GM23248 (cell line): ENCODE data around the gene PIEZO2. TPM values are rescaled to one million over a fixed set of nuclear protein-coding genes. Genes with fewer than 3 reads are reported as not detected.

Experiments used
- DNase-seq: peaks from one replicate; pipeline ENCODE4 v3.0.0-alpha.2; 2015
- H2AFZ ChIP-seq: fragments of 200-600 bp; sonication (generic); 2 replicates; pipeline ENCODE4 v1.6.1; 2016; ENCODE audit warnings: antibody characterized with exemption
- H3F3A ChIP-seq: fragments of 200-600 bp; sonication (generic); 2 replicates; pipeline ENCODE4 v1.6.1; 2016; ENCODE audit warnings: mild to moderate bottlenecking, antibody characterized with exemption, mixed run types; ENCODE audit not compliant: insufficient read depth
- H3K27ac ChIP-seq: fragments of 200-600 bp; sonication (generic); 2 replicates; pipeline ENCODE4 v1.5.1; 2016; ENCODE audit warnings: mild to moderate bottlenecking
- H3K27me3 ChIP-seq: fragments of 200-600 bp; sonication (generic); replicated peaks from 2 replicates; pipeline ENCODE4 v1.6.1; 2016; ENCODE audit warnings: mild to moderate bottlenecking; ENCODE audit not compliant: insufficient read depth
- H3K36me3 ChIP-seq: fragments of 200-600 bp; sonication (generic); 2 replicates; pipeline ENCODE4 v1.6.1; 2016; ENCODE audit warnings: low read depth, mild to moderate bottlenecking
- H3K4me1 ChIP-seq: fragments of 200-600 bp; sonication (generic); 2 replicates; pipeline ENCODE4 v1.6.1; 2016; ENCODE audit warnings: mild to moderate bottlenecking; ENCODE audit not compliant: insufficient read depth
- H3K4me2 ChIP-seq: fragments of 200-600 bp; sonication (generic); one replicate; pipeline ENCODE4 v1.6.1; 2016; ENCODE audit warnings: mild to moderate bottlenecking; ENCODE audit not compliant: unreplicated experiment
- H3K4me3 ChIP-seq: fragments of 200-600 bp; sonication (generic); 2 replicates; pipeline ENCODE4 v1.5.1; 2016; ENCODE audit warnings: mild to moderate bottlenecking
- H3K79me2 ChIP-seq: fragments of 200-600 bp; sonication (generic); 2 replicates; pipeline ENCODE4 v1.6.1; 2016; ENCODE audit warnings: mild to moderate bottlenecking; ENCODE audit not compliant: insufficient read depth
- H3K9ac ChIP-seq: fragments of 200-600 bp; sonication (generic); 2 replicates; pipeline ENCODE4 v1.6.1; 2016; ENCODE audit warnings: mild to moderate bottlenecking
- H3K9me2 ChIP-seq: fragments of 200-600 bp; sonication (generic); 2 replicates; pipeline ENCODE4 v1.6.1; 2016; ENCODE audit warnings: mixed run types, mild to moderate bottlenecking, moderate library complexity; ENCODE audit not compliant: insufficient read depth
- H3K9me3 ChIP-seq: fragments of 200-600 bp; sonication (generic); one replicate; pipeline ENCODE4 v1.6.1; 2017; ENCODE audit warnings: low read depth
- H4K20me1 ChIP-seq: fragments of 200-600 bp; sonication (generic); 2 replicates; pipeline ENCODE4 v1.6.0; 2016; ENCODE audit not compliant: insufficient read depth
- EZH2 ChIP-seq: fragments of 200-600 bp; sonication (generic); IDR thresholded peaks from 2 replicates; pipeline ENCODE4 v1.6.1; 2018; ENCODE audit warnings: antibody characterized with exemption, mild to moderate bottlenecking; ENCODE audit not compliant: insufficient read depth, poor library complexity, severe bottlenecking
- EZH2phosphoT487 ChIP-seq: fragments of 200-600 bp; sonication (generic); IDR thresholded peaks from 2 replicates; pipeline ENCODE4 v1.6.1; 2018; ENCODE audit warnings: antibody characterized with exemption, moderate library complexity, mild to moderate bottlenecking, low read depth; ENCODE audit not compliant: insufficient read depth
- WGBS, 2 experiments: methylation state at CpG; one replicate each; pipeline ENCODE4 v1.1.6; 2015 to 2017; ENCODE audit warnings: low lambda C conversion rate in 2 of 2, low coverage in 1 of 2; ENCODE audit errors: missing lambda C conversion rate in 2 of 2; 5-methylcytosine and 5-hydroxymethylcytosine counted together
- in situ Hi-C: fragments of 300-500 bp; cut with MboI; formaldehyde crosslinking; loops from 2 replicates; pipeline ENCODE4 v1.15.0; 2020
- polyA plus RNA-seq: library from polyadenylated mRNA; unstranded; fragments of >200 nt; fragmentation: Nextera tagmentation; extraction: Ambion mirVana; gene quantifications from 2 replicates; pipeline ENCODE4 v1.2.1, GENCODE V29; 2016
- total RNA-seq: library from RNA; depleted of rRNA; stranded (reverse); fragments of >200 nt; shearing (Covaris generic); gene quantifications from 2 replicates; pipeline ENCODE4 v1.2.3, GENCODE V29; 2014

Gene PIEZO2
- total and polyA plus RNA-seq, 2 experiments from 2014 or later = 0.93 to 1.5 TPM

- TF ChIP-seq EZH2phosphoT487 (no peak), EZH2 (no peak)
- Histone ChIP-seq H3K4me2 (no peak overlapping the region), H3F3A (no peaks in the 10 kb centered on the region), H3K9me3 (no peaks in the 10 kb centered on the region), H2AFZ (no peak overlapping the region), H3K27ac (no peak overlapping the region), H4K20me1 (no peaks in the 10 kb centered on the region), H3K9me2 (no peaks in the 10 kb centered on the region), H3K36me3 (no peaks in the 10 kb centered on the region), H3K4me1 (0 out of 2 replicates have a peak, but pooled peaks cover 2% of the 10 kb centered on the region), H3K79me2 (no peaks in the 10 kb centered on the region), H3K9ac (no peak overlapping the region), H3K27me3 (0 out of 2 replicates have a peak, but pooled peaks cover 5% of the 10 kb centered on the region), H3K4me3 (no peak overlapping the region)
- no peak for DNase-seq
- in situ Hi-C loops = loop anchor here (25.0 kb wide), 1 partner anchor 595 kb away; no protein-coding TSS in a partner anchor
- WGBS, 2 experiments = 77 to 79% methylated on average over 1 of the region's 1 CpG
Measured at GRCh38 chr18:11156978-11157377, 7.6 kb upstream of the PIEZO2 start.

- H3K4me1 ChIP-seq = 0 out of 2 replicates have a peak, but pooled peaks cover 2% of the 10 kb centered on the region
- H3K79me2 ChIP-seq = no peaks in the 10 kb centered on the region
- H3K9me3 ChIP-seq = no peaks in the 10 kb centered on the region
- no peak overlapping the region for H3K4me3 ChIP-seq
- H3F3A ChIP-seq = no peaks in the 10 kb centered on the region
- in situ Hi-C loops = loop anchor here (25.0 kb wide), 1 partner anchor 593 kb away; no protein-coding TSS in a partner anchor
- no peak overlapping the region for H3K4me2 ChIP-seq
- H3K27me3 ChIP-seq = peaks cover 19% of the 10 kb centered on the region
- H3K9me2 ChIP-seq = no peaks in the 10 kb centered on the region
- 56 to 60% methylated on average over 8 of the region's 8 CpGs for WGBS, 2 experiments
- no peak overlapping the region for H3K9ac ChIP-seq
- peak; percentile 37 for DNase-seq
- no peaks in the 10 kb centered on the region for H3K36me3 ChIP-seq
- H4K20me1 ChIP-seq = no peaks in the 10 kb centered on the region
- H3K27ac ChIP-seq = no peak overlapping the region
- H2AFZ ChIP-seq = peak overlapping the region; percentile 10; the same call in 1 of the 2 replicates
- TF ChIP-seq EZH2 (no peak), EZH2phosphoT487 (no peak)
Measured at GRCh38 chr18:11155034-11155759, 5.8 kb upstream of the PIEZO2 start.

- H4K20me1 ChIP-seq = no peaks in the 10 kb centered on the region
- DNase-seq = peak; percentile 78
- no peak overlapping the region for H3K9ac ChIP-seq
- H3K4me1 ChIP-seq = 0 out of 2 replicates have a peak, but pooled peaks cover 2% of the 10 kb centered on the region
- 40 to 43% methylated on average over 2 of the region's 2 CpGs for WGBS, 2 experiments
- no peak overlapping the region for H3K4me3 ChIP-seq
- H3K27ac ChIP-seq = no peak overlapping the region
- no peaks in the 10 kb centered on the region for H3K9me3 ChIP-seq
- in situ Hi-C loops = loop anchor here (25.0 kb wide), 1 partner anchor 592 kb away; no protein-coding TSS in a partner anchor
- TF ChIP-seq EZH2phosphoT487 = no peak
- TF ChIP-seq EZH2 = no peak
- no peaks in the 10 kb centered on the region for H3K9me2 ChIP-seq
- no peaks in the 10 kb centered on the region for H3F3A ChIP-seq
- no peaks in the 10 kb centered on the region for H3K36me3 ChIP-seq
- no peaks in the 10 kb centered on the region for H3K79me2 ChIP-seq
- no peak overlapping the region for H3K4me2 ChIP-seq
- H2AFZ ChIP-seq = no peak overlapping the region
- peaks cover 25% of the 10 kb centered on the region for H3K27me3 ChIP-seq
Measured at GRCh38 chr18:11154368-11154989, 5.1 kb upstream of the PIEZO2 start.

DNA sequence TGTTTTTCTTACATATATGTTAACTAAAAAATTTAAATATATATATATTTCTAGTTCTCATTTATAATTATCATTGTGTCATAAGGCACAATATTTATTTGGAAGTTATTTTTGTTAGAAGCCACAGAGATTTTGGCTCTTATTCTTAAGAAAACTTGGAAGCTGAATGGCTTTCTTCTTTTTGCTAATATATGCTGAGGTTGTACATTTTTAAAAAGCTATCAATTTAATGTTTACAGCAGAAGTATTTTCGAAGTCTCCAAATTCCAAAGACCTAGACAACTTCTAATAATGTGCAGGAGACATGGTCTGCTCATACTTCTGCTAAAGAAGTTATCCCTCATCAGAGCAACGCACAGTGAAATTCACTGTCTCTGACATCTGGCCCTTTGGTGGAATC, 3.7 kb upstream of the PIEZO2 start:
- H3K36me3 ChIP-seq = no peaks in the 10 kb centered on the region
- no peak overlapping the region for H3K4me2 ChIP-seq
- H4K20me1 ChIP-seq = no peaks in the 10 kb centered on the region
- DNase-seq = no peak
- no peaks in the 10 kb centered on the region for H3K9me2 ChIP-seq
- H3K4me1 ChIP-seq = 0 out of 2 replicates have a peak, but pooled peaks cover 2% of the 10 kb centered on the region
- in situ Hi-C loops = loop anchor here (25.0 kb wide), 1 partner anchor 591 kb away; no protein-coding TSS in a partner anchor
- H3K27ac ChIP-seq = no peak overlapping the region
- 54 to 58% methylated on average over 2 of the region's 2 CpGs for WGBS, 2 experiments
- no peak for TF ChIP-seq EZH2
- no peak for TF ChIP-seq EZH2phosphoT487
- H3K79me2 ChIP-seq = no peaks in the 10 kb centered on the region
- H3K9ac ChIP-seq = no peak overlapping the region
- no peaks in the 10 kb centered on the region for H3F3A ChIP-seq
- peaks cover 36% of the 10 kb centered on the region for H3K27me3 ChIP-seq
- H3K4me3 ChIP-seq = no peak overlapping the region
- H3K9me3 ChIP-seq = no peaks in the 10 kb centered on the region
- H2AFZ ChIP-seq = no peak overlapping the region
